ENCODE data around the gene CEPT1. TPM values are rescaled to one million over a fixed set of nuclear protein-coding genes. Genes with fewer than 3 reads are reported as not detected.

Gene CEPT1
- total RNA-seq, 1 experiment from 2014 or later, result 9.6 TPM

GRCh38 chr1:111183308-111184069 lies 43.5 kb downstream of the CEPT1 start:
- no peak for DNase-seq (ENCODE audit: low read depth)
- in situ Hi-C loops (cut with HindIII; ENCODE audit: low pct_unique_long_range_greater_than_20kb, low sequenced_read_pairs), result no loop called here

GRCh38 chr1:111184663-111185062 lies 44.6 kb downstream of the CEPT1 start:
- DNase-seq (ENCODE audit: low read depth), result no peak
- in situ Hi-C loops (cut with HindIII; ENCODE audit: low pct_unique_long_range_greater_than_20kb, low sequenced_read_pairs), result no loop called here

- no peak for DNase-seq (ENCODE audit: low read depth)
- in situ Hi-C loops (cut with HindIII; ENCODE audit: low pct_unique_long_range_greater_than_20kb, low sequenced_read_pairs), result no loop called here
Observed at GRCh38 chr1:111190931-111191451, 51.0 kb downstream of the CEPT1 start.

GRCh38 chr1:111191496-111191895 lies 51.5 kb downstream of the CEPT1 start:
- no peak for DNase-seq (ENCODE audit: low read depth)
- in situ Hi-C loops (cut with HindIII; ENCODE audit: low pct_unique_long_range_greater_than_20kb, low sequenced_read_pairs), result no loop called here

GRCh38 chr1:111192074-111192473 lies 52.1 kb downstream of the CEPT1 start:
- in situ Hi-C loops (cut with HindIII; ENCODE audit: low pct_unique_long_range_greater_than_20kb, low sequenced_read_pairs), result no loop called here
- no peak for DNase-seq (ENCODE audit: low read depth)

GRCh38 chr1:111192658-111193519 lies 52.9 kb downstream of the CEPT1 start:
- in situ Hi-C loops (cut with HindIII; ENCODE audit: low pct_unique_long_range_greater_than_20kb, low sequenced_read_pairs), result no loop called here
- no peak for DNase-seq (ENCODE audit: low read depth)

- no peak for DNase-seq (ENCODE audit: low read depth)
- in situ Hi-C loops (cut with HindIII; ENCODE audit: low pct_unique_long_range_greater_than_20kb, low sequenced_read_pairs), result no loop called here
Observed at GRCh38 chr1:111193712-111194480, 53.9 kb downstream of the CEPT1 start.

- in situ Hi-C loops (cut with HindIII; ENCODE audit: low pct_unique_long_range_greater_than_20kb, low sequenced_read_pairs), result no loop called here
- DNase-seq (ENCODE audit: low read depth), result no peak
Observed at GRCh38 chr1:111195002-111195684, 55.1 kb downstream of the CEPT1 start.

- in situ Hi-C loops (cut with HindIII; ENCODE audit: low pct_unique_long_range_greater_than_20kb, low sequenced_read_pairs), result no loop called here
- no peak for DNase-seq (ENCODE audit: low read depth)
Observed at GRCh38 chr1:111196213-111196612, 56.2 kb downstream of the CEPT1 start.

GRCh38 chr1:111197598-111198284 lies 57.7 kb downstream of the CEPT1 start:
- no peak for DNase-seq (ENCODE audit: low read depth)
- in situ Hi-C loops (cut with HindIII; ENCODE audit: low pct_unique_long_range_greater_than_20kb, low sequenced_read_pairs), result no loop called here

GRCh38 chr1:111198836-111199235 lies 58.8 kb downstream of the CEPT1 start:
- in situ Hi-C loops (cut with HindIII; ENCODE audit: low pct_unique_long_range_greater_than_20kb, low sequenced_read_pairs), result no loop called here
- no peak for DNase-seq (ENCODE audit: low read depth)

GRCh38 chr1:111199329-111199728 lies 59.3 kb downstream of the CEPT1 start:
- in situ Hi-C loops (cut with HindIII; ENCODE audit: low pct_unique_long_range_greater_than_20kb, low sequenced_read_pairs), result no loop called here

GRCh38 chr1:111199881-111200801 lies 60.1 kb downstream of the CEPT1 start, which contains the start of gene DENND2D:
Gene DENND2D (minus strand): TSS chr1:111200646. CDS start chr1:111200459, 187 bp downstream.
- in situ Hi-C loops (cut with HindIII; ENCODE audit: low pct_unique_long_range_greater_than_20kb, low sequenced_read_pairs), result no loop called here
- no peak for DNase-seq (ENCODE audit: low read depth)

More at GRCh38 chr1:111199329-111199728, 59.3 kb downstream of the CEPT1 start:
- no peak for DNase-seq (ENCODE audit: low read depth)

- no peak for DNase-seq (ENCODE audit: low read depth)
- in situ Hi-C loops (cut with HindIII; ENCODE audit: low pct_unique_long_range_greater_than_20kb, low sequenced_read_pairs), result no loop called here
Observed at GRCh38 chr1:111200802-111201161, 60.8 kb downstream of the CEPT1 start.

- no peak for DNase-seq (ENCODE audit: low read depth)
- in situ Hi-C loops (cut with HindIII; ENCODE audit: low pct_unique_long_range_greater_than_20kb, low sequenced_read_pairs), result no loop called here
Observed at GRCh38 chr1:111201275-111202090, 61.5 kb downstream of the CEPT1 start.

GRCh38 chr1:111202366-111202706 lies 62.3 kb downstream of the CEPT1 start:
- in situ Hi-C loops (cut with HindIII; ENCODE audit: low pct_unique_long_range_greater_than_20kb, low sequenced_read_pairs), result no loop called here
- no peak for DNase-seq (ENCODE audit: low read depth)
